ENCODE data around the gene GPR37.

The GPR37 gene

DNA sequence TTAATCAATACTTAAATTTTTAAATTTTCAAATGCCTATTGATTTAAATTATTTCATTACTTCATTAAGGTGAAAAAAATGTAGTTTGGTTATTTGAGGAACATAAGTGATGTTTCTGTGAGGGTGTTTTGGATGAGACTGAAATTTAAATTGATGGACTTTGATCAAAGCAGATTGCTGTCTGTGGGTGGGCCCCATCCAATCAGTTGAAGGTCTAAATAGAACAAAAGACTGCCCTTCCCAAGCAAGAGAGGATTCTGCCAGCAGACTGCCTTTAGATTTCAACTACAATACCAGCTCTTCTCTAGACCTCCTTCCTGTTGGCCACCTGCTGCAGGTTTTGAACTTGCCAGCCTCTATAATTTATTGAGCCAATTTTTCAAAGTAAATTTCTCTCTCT is 14.5 kb upstream of the GPR37 start:
- DNase-seq (ENCODE audit: low read depth), result no peak

DNA sequence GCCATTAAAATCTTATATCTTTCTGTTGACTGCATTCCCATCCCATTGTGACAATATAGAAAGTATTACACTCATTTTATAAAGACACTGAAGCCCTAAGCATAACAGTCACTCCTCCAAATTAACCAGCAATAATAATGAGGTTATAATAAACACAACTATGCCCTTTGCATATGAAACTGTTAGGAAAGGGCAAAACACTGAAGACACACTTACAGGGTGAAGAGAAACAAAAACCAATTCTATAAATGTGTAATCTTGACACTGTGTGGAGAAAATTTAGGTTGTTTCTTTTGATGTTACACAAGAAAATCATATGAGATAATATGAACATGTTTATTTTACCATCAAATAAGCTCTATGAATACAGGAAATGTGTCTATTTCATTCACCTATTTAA is 14.0 kb upstream of the GPR37 start:
- DNase-seq (ENCODE audit: low read depth), result no peak

DNA sequence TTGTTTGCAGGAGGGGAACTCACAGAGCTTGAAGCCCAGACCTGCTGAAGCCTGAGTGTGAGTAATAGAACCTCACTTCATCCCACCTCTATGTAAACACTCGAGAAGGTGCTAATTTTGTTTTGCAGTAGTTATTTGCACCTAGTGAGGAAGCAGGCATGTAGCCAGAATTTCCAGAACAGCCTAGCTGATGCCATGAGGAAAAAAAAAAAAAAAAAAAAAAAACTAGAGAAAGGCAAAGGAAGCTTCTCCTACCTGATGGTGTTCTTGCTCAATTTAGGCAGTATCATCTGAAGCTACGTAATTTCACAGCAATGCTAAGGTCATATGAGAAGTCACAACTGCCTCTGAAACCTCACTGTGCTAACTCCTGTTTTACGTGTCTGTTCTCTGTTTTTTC is 13.6 kb upstream of the GPR37 start:
- no peak for DNase-seq (ENCODE audit: low read depth)

DNA sequence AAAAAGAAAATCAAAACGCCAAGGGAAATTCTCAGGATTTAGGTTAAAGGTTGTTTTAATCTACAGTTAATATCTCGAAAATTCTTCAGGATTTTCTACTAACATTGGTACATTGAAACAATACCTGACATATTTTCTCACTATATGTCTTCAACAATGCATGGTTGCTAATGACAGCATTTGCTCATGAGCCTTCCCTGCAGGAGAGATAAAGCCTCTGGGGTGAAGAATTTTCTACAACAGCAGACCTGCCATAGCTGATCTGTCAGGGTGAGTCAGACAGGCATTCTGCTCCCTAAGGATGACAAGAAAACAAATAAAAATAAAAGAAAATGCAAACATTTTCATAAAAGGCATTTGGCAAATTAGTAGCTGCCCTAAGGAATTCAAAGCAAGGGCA is 11.7 kb upstream of the GPR37 start:
- no peak for DNase-seq (ENCODE audit: low read depth)

DNA sequence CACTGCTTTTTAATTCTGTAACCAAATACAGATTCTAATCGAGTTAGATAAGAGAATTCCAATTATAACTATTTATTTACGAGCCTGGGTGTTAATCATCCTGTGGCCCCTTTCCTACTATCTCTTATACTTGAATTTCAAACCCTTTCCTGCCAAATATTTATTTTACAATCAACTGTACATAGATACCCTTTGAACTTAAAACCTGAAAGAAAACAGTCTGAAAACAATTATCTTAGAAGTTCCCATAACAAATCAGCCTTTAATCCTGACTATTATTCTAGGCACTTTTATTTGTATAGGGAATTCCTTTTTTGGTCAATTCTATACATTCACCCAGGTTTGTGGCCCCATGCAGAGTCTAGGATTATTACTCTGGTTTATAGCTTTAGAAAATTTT is 10.6 kb upstream of the GPR37 start:
- DNase-seq (ENCODE audit: low read depth), result no peak

DNA sequence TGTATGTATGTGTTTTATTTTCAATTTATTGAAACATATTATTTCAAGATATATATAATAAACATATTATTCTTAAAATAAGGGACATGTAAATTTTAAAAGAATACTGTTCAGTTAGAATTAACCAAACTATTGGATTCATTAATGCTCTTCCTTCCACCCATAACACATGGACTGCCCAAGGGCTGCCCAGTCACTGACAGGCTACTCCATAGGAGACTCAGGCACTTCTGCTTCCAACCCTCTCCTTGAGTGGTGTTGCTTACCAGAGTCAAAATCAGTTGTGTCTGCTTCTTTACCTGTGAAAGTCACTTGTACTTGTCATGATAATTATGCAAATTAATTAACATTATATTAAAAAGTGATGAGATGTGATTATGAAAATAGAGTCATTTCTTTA is 9.8 kb upstream of the GPR37 start:
- DNase-seq (ENCODE audit: low read depth), result no peak

GRCh38 chr7:124773938-124774337 is 8.3 kb upstream of the GPR37 start:
- DNase-seq (ENCODE audit: low read depth), result no peak

- no peak for DNase-seq (ENCODE audit: low read depth)
Measured at GRCh38 chr7:124773339-124773738, 7.7 kb upstream of the GPR37 start.

GRCh38 chr7:124769136-124769535 is 3.5 kb upstream of the GPR37 start:
- DNase-seq (ENCODE audit: low read depth), result no peak

- DNase-seq (ENCODE audit: low read depth), result no peak
Measured at GRCh38 chr7:124768525-124768924, 2.9 kb upstream of the GPR37 start.

DNA sequence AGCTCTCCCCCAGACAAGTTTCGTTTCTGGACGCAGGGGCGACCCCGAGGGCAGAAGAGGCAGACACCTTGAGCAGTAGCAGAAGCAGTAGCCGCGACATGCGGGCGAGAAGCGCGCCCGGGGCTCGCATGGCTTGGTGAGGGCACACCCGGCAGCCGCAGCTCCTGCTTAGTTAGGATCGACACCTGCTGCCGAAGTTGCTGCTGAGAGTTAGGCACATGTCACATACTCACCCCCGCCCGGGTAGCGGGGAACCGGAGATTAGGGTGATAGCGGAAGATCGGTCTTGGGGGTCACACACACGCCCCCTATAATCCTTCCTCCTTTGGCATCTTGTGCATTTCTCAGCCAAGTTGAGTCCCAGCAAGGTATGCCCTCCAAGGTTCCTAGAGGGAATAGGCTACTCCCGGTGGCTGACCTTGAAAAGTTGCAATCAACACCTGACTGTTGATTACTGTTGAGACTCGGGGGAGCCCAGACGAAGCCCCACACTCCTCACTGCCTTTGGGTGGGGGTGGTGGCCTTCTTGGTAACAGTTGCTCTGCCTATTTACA is 668 bp downstream of the GPR37 start:
- DNase-seq (ENCODE audit: low read depth), result no peak

GRCh38 chr7:124764051-124764846 is 1.3 kb downstream of the GPR37 start:
- DNase-seq (ENCODE audit: low read depth), result no peak

DNA sequence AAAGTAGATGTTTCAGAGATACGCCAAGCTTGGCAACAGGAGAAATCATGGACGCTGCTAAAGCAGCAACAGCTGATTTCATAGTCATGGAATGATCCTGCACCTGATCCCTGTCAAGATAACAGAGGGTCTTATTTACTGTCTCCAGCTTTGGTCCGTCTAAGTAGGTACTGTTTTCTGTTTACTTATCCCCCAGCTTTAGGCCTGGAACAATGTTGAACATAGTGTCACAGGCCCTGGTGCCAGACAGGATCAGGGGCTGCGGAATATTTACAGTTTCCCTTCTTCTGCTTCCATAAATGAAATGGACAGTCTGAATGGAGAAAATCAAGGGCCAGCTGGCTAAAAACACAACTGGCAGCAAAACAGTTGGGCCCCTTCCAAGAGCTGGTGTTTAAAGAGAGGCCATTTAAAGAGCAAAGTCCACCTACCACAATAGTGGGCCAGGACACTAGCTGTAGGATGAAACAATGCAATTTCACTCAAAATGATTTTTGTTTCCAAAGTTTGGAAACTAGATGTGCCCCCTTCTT is 2.9 kb downstream of the GPR37 start:
- DNase-seq (ENCODE audit: low read depth), result no peak

- no peak for DNase-seq (ENCODE audit: low read depth)
Measured at GRCh38 chr7:124761164-124761715, 4.4 kb downstream of the GPR37 start.

DNA sequence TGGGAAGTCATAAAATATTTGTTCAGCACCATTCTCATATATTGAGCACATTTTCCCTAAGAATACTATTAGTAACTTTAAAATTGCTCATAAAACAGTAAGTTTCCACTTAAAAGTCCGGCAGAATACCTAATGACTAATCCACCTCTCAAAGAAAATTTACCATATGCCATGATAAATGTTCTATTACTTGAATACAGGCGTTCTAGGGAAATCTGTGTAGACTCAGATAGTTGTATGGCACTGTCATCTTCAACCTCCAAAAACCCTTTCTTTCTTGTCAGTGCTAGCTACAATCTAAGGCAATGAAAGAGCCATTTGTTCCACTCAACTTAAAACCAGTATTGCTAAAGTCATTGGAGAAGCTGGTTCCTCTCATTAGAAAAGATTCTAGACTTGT is 7.3 kb downstream of the GPR37 start:
- DNase-seq (ENCODE audit: low read depth), result no peak

GRCh38 chr7:124754576-124755268 is 10.9 kb downstream of the GPR37 start:
- no peak for DNase-seq (ENCODE audit: low read depth)

- no peak for DNase-seq (ENCODE audit: low read depth)
Measured at GRCh38 chr7:124752310-124752709, 13.3 kb downstream of the GPR37 start.

- DNase-seq (ENCODE audit: low read depth), result no peak
Measured at GRCh38 chr7:124751027-124751426, 14.6 kb downstream of the GPR37 start.

GRCh38 chr7:124747072-124747471 is 18.5 kb downstream of the GPR37 start:
- no peak for DNase-seq (ENCODE audit: low read depth)

GRCh38 chr7:124738639-124739038 is 27.0 kb downstream of the GPR37 start:
- no peak for DNase-seq (ENCODE audit: low read depth)

DNA sequence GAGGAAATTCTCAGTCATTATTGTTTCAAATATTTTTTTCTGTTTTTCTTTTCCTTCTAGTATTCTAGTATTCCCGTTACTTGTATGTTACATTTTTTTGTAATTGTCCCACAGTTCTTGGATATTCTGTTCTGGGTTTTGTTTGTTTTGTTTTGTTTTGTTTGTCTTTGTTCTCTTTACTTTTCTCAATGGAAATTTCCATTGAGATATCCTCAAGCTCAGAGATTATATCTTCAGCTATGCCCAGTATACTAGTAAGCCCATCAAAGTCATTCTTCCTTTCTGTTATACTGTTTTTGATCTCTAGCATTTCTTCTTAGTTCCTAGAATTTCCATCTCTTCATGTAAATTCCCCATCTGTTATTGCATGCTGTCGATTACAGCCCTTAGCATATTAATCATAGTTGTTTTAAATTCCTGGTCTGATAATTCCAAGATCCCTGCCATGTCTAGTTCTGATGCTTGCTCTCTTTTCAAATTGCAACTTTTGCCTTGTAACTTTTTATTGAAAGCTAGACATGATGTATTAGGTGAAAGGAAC is 27.8 kb downstream of the GPR37 start:
- DNase-seq (ENCODE audit: low read depth), result no peak

DNA sequence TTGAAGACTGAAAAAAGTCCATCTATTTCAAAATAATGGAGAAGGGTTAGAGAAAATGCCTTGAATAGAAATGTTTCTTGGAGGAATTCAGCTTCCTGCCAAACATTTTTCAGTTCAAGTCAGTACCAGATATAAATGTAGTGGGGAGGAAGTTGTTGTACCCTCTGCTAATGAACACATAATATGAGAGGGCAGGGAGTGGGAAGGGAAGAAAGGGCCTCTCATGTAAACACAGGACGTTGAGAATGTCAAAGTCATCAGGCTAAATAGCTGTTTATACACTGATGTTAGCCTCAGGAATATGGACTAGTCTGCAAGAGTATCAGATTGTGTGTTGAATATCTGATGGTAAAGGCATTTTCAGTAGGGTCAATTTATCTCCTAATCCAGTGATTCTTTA is 37.0 kb downstream of the GPR37 start:
- no peak for DNase-seq (ENCODE audit: low read depth)
